ENCODE measurements around the gene TEAD1. TPM values are rescaled to one million over a fixed set of nuclear protein-coding genes. Genes with fewer than 3 reads are reported as not detected.

The TEAD1 gene
- total and polyA plus RNA-seq, 2 experiments from 2014 or later: 45.9 to 105 TPM

- H3K36me3 ChIP-seq: peaks cover 10% of the 10 kb centered on the region
- no peak for DNase-seq (ENCODE audit: low read depth in 1 of 2, low spot score in 1 of 2)
- H3K4me3 ChIP-seq: no peak overlapping the region
- H3K27ac ChIP-seq: no peak overlapping the region
- TF ChIP-seq, protein P1, sequence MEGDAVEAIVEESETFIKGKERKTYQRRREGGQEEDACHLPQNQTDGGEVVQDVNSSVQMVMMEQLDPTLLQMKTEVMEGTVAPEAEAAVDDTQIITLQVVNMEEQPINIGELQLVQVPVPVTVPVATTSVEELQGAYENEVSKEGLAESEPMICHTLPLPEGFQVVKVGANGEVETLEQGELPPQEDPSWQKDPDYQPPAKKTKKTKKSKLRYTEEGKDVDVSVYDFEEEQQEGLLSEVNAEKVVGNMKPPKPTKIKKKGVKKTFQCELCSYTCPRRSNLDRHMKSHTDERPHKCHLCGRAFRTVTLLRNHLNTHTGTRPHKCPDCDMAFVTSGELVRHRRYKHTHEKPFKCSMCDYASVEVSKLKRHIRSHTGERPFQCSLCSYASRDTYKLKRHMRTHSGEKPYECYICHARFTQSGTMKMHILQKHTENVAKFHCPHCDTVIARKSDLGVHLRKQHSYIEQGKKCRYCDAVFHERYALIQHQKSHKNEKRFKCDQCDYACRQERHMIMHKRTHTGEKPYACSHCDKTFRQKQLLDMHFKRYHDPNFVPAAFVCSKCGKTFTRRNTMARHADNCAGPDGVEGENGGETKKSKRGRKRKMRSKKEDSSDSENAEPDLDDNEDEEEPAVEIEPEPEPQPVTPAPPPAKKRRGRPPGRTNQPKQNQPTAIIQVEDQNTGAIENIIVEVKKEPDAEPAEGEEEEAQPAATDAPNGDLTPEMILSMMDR (IDR thresholded peaks at IDR 0.05; ENCODE audit: low read depth, low read length): no peak
- no peaks in the 10 kb centered on the region for H3K27me3 ChIP-seq
- H3K4me1 ChIP-seq (ENCODE audit: low read depth): peaks cover 14% of the 10 kb centered on the region
- H3K9me3 ChIP-seq (ENCODE audit: low read depth): no peaks in the 10 kb centered on the region
Observed at GRCh38 chr11:12901272-12901671, 227.1 kb downstream of the TEAD1 start.

GRCh38 chr11:12901874-12902481 is 227.8 kb downstream of the TEAD1 start:
- Histone ChIP-seq H3K9me3 (ENCODE audit: low read depth) (no peaks in the 10 kb centered on the region), H3K36me3 (peaks cover 10% of the 10 kb centered on the region), H3K27ac (no peak overlapping the region), H3K4me3 (no peak overlapping the region), H3K27me3 (no peaks in the 10 kb centered on the region), H3K4me1 (ENCODE audit: low read depth) (peaks cover 14% of the 10 kb centered on the region)
- TF ChIP-seq, protein P1 (IDR thresholded peaks at IDR 0.05; ENCODE audit: low read depth, low read length): no peak
- no peak for DNase-seq (ENCODE audit: low read depth in 1 of 2, low spot score in 1 of 2)

- H3K4me1 ChIP-seq (ENCODE audit: low read depth): peaks cover 6% of the 10 kb centered on the region
- DNase-seq (ENCODE audit: low read depth in 1 of 2, low spot score in 1 of 2): no peak
- H3K4me3 ChIP-seq: no peak overlapping the region
- no peaks in the 10 kb centered on the region for H3K27me3 ChIP-seq
- H3K27ac ChIP-seq: no peak overlapping the region
- H3K9me3 ChIP-seq (ENCODE audit: low read depth): no peaks in the 10 kb centered on the region
- TF ChIP-seq, protein P1 (IDR thresholded peaks at IDR 0.05; ENCODE audit: low read depth, low read length): no peak
- peaks cover 10% of the 10 kb centered on the region for H3K36me3 ChIP-seq
Observed at GRCh38 chr11:12902791-12903486, 228.7 kb downstream of the TEAD1 start.

DNA sequence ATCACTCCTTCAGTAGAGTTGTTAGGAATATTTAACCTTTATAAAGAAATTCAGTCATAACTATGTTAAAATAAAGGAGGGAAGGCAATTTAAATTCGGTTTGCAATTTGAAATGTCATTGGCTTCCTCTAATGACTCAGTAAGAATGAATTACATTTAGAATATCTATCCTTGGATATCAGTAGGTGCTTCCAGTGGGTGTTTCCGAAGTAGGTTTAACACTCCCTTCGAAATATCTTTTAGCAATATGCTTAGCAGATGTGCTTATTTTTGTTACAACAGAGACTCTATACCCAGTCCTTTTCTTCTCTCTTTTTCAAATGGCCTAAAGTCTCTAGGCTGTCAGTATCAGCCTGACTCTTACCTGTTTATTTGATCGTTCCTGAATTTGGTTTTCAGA is 231.2 kb downstream of the TEAD1 start:
- H3K27ac ChIP-seq: no peak overlapping the region
- H3K9me3 ChIP-seq (ENCODE audit: low read depth): no peaks in the 10 kb centered on the region
- no peak overlapping the region for H3K4me3 ChIP-seq
- DNase-seq (ENCODE audit: low read depth in 1 of 2, low spot score in 1 of 2): no peak
- peaks cover 10% of the 10 kb centered on the region for H3K36me3 ChIP-seq
- H3K27me3 ChIP-seq: no peaks in the 10 kb centered on the region
- TF ChIP-seq, protein P1 (IDR thresholded peaks at IDR 0.05; ENCODE audit: low read depth, low read length): no peak
- no peaks in the 10 kb centered on the region for H3K4me1 ChIP-seq (ENCODE audit: low read depth)

DNA sequence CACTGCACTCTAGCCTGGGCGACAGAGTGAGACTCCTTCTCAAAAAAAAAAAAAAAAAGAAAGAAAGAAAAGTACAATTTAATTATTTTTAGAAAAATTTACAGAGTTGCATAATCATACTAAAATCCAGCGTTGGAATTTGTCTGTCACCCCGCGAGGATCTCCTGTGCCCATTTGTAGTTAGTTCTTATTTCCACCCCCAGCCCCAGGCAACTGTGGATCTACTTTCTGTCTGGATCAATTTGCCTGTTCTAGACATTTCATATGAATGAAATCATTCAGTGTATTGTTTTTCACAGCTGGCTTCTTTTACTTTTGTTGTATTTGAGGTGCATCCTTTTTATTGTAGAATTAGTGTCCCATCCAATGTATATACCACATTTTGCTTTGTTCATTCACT is 232.3 kb downstream of the TEAD1 start:
- TF ChIP-seq, protein P1 (IDR thresholded peaks at IDR 0.05; ENCODE audit: low read depth, low read length): no peak
- no peaks in the 10 kb centered on the region for H3K27me3 ChIP-seq

More for the DNA sequence above, 232.3 kb downstream of the TEAD1 start:
- Histone ChIP-seq H3K27ac (no peak overlapping the region), H3K4me3 (no peak overlapping the region), H3K36me3 (peaks cover 10% of the 10 kb centered on the region), H3K4me1 (ENCODE audit: low read depth) (no peaks in the 10 kb centered on the region), H3K9me3 (ENCODE audit: low read depth) (no peaks in the 10 kb centered on the region)
- no peak for DNase-seq (ENCODE audit: low read depth in 1 of 2, low spot score in 1 of 2)

Data from cardiac muscle cell (in vitro differentiated cells and primary cell).